ENCODE data around the gene RBM17.

GRCh38 chr10:6061056-6061455 lies 27.8 kb upstream of the RBM17 start:
- TF ChIP-seq, protein P1, sequence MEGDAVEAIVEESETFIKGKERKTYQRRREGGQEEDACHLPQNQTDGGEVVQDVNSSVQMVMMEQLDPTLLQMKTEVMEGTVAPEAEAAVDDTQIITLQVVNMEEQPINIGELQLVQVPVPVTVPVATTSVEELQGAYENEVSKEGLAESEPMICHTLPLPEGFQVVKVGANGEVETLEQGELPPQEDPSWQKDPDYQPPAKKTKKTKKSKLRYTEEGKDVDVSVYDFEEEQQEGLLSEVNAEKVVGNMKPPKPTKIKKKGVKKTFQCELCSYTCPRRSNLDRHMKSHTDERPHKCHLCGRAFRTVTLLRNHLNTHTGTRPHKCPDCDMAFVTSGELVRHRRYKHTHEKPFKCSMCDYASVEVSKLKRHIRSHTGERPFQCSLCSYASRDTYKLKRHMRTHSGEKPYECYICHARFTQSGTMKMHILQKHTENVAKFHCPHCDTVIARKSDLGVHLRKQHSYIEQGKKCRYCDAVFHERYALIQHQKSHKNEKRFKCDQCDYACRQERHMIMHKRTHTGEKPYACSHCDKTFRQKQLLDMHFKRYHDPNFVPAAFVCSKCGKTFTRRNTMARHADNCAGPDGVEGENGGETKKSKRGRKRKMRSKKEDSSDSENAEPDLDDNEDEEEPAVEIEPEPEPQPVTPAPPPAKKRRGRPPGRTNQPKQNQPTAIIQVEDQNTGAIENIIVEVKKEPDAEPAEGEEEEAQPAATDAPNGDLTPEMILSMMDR (conservative IDR thresholded peaks at IDR 0.05), result no peak
- TF ChIP-seq ZFX (IDR thresholded peaks at IDR 0.05), result no peak

Measured in C4-2B (cell line).